ENCODE measurements around the gene PIK3R5.

GRCh38 chr17:8953156-8953885 is 12.2 kb downstream of the PIK3R5 start:
- no peak for TF ChIP-seq EZH2 (IDR thresholded peaks at IDR 0.05; ENCODE audit: borderline replicate concordance, low read length)
- no peak for TF ChIP-seq CTCF (conservative IDR thresholded peaks at IDR 0.05 in 1 of 2, IDR thresholded peaks at IDR 0.05 in 1 of 2; ENCODE audit: extremely low read depth in 1 of 2, insufficient read depth in 1 of 2, low read depth in 1 of 2, low read length in 2 of 2)

Data from mammary epithelial cell (primary cell).